OCI-LY7 (cell line): Measurements from ENCODE around the gene MTARC2. TPM values are rescaled to one million over a fixed set of nuclear protein-coding genes. Genes with fewer than 3 reads are reported as not detected.

ENCODE experiments used
- BruUV-seq: library from RNA; stranded (reverse); fragments of 400-500 nt; replicated peaks from 2 replicates; lab custom pipeline; 2021; lab: Mats Ljungman, UMichigan
- CTCF ChIA-PET: fragments of 300-600 bp; sonication (Branson Sonifier 250); formaldehyde crosslinking; loops from one replicate; lab custom pipeline; 2022; ENCODE audit warnings: antibody characterized with exemption; ENCODE audit not compliant: unreplicated experiment; lab: Charles Lee
- POLR2A ChIA-PET: fragments of 300-600 bp; sonication (Branson Sonifier 250); formaldehyde crosslinking; loops from one replicate; lab custom pipeline; 2022; ENCODE audit warnings: antibody characterized with exemption; lab: Charles Lee
- DNase-seq: peaks from one replicate; pipeline ENCODE4 v3.0.0-alpha.2; 2015; ENCODE audit warnings: low spot score
- H2AFZ ChIP-seq: fragments of 200-600 bp; sonication (generic), shearing (Covaris generic); 2 replicates; pipeline ENCODE4 v1.6.1; 2014; ENCODE audit warnings: mild to moderate bottlenecking, antibody characterized with exemption, low read length, moderate library complexity
- H3K27ac ChIP-seq: fragments of 200-600 bp; sonication (generic); 2 replicates; pipeline ENCODE4 v1.5.1; 2014; ENCODE audit warnings: mixed run types, low read depth, mild to moderate bottlenecking, moderate library complexity, low read length, inconsistent platforms; ENCODE audit not compliant: poor library complexity, severe bottlenecking
- H3K36me3 ChIP-seq: fragments of 200-600 bp; sonication (generic); 2 replicates; pipeline ENCODE4 v1.6.1; 2014; ENCODE audit warnings: mild to moderate bottlenecking, antibody characterized with exemption, low read length, moderate library complexity, mixed read lengths; ENCODE audit not compliant: insufficient read depth
- H3K4me1 ChIP-seq: fragments of 200-600 bp; sonication (generic); 2 replicates; pipeline ENCODE4 v1.5.1; 2014; ENCODE audit warnings: mild to moderate bottlenecking, low read length; ENCODE audit not compliant: insufficient read depth, poor library complexity, severe bottlenecking
- H3K4me2 ChIP-seq: fragments of 200-600 bp; sonication (generic); 2 replicates; pipeline ENCODE4 v1.6.1; 2014; ENCODE audit warnings: mild to moderate bottlenecking, low read length
- H3K4me3 ChIP-seq: fragments of 200-600 bp; sonication (generic); 2 replicates; pipeline ENCODE4 v1.5.1; 2014; ENCODE audit warnings: mild to moderate bottlenecking, low read depth, low read length; ENCODE audit not compliant: poor library complexity, severe bottlenecking
- H3K79me2 ChIP-seq: fragments of 200-600 bp; sonication (generic); 2 replicates; pipeline ENCODE4 v1.6.1; 2016; ENCODE audit warnings: low read depth, mild to moderate bottlenecking, low read length, moderate library complexity, mixed read lengths; ENCODE audit not compliant: insufficient read depth
- H3K9me2 ChIP-seq: fragments of 200-600 bp; sonication (generic); 2 replicates; pipeline ENCODE4 v1.6.1; 2016; ENCODE audit warnings: mild to moderate bottlenecking, low read length, mixed read lengths; ENCODE audit not compliant: insufficient read depth
- H3K9me3 ChIP-seq: fragments of 200-600 bp; sonication (generic); 2 replicates; pipeline ENCODE4 v1.6.1; 2014; ENCODE audit warnings: mild to moderate bottlenecking, mixed run types, low read length, mixed read lengths
- H4K20me1 ChIP-seq: fragments of 200-600 bp; sonication (generic); 2 replicates; pipeline ENCODE4 v1.6.1; 2014; ENCODE audit warnings: mild to moderate bottlenecking, antibody characterized with exemption, low read length, moderate library complexity, mixed read lengths; ENCODE audit not compliant: insufficient read depth
- CTCF ChIP-seq: fragments of 200-600 bp; sonication (generic); conservative IDR thresholded peaks from 2 replicates; pipeline ENCODE4 v1.5.1; 2014; ENCODE audit warnings: mild to moderate bottlenecking, antibody characterized with exemption, low read length, moderate library complexity, mixed read lengths
- EZH2phosphoT487 ChIP-seq: fragments of 200-600 bp; sonication (generic); IDR thresholded peaks from 2 replicates; pipeline ENCODE4 v1.6.1; 2018; ENCODE audit warnings: low read depth, borderline replicate concordance, mild to moderate bottlenecking, mixed run types, antibody characterized with exemption, low read length, moderate library complexity, mixed read lengths
- intact Hi-C: fragments of 100-400 bp; cut with micrococcal nuclease; formaldehyde crosslinking; loops from one replicate; pipeline ENCODE4 v1.10.0; 2022; ENCODE audit not compliant: unreplicated experiment
- total RNA-seq, 2 experiments: library from RNA; depleted of rRNA in 1 of 2; stranded (reverse); fragments of >200 nt in 1 of 2; shearing (Covaris generic) in 1 of 2; gene quantifications; 2 replicates each; pipeline ENCODE4 v1.2.3, GENCODE V29; 2014 to 2022

MTARC2 gene
- total RNA-seq, 2 experiments from 2014 or later = not detected

GRCh38 chr1:220702733-220703270, 45.3 kb upstream of the MTARC2 start:
- intact Hi-C loops = no loop called here
- POLR2A ChIA-PET = interaction anchor here (0.6 to 1.4 kb wide), 2 partner anchors 18 to 386 kb away, joined by 3 to 4 read pairs; no protein-coding TSS in a partner anchor
- CTCF ChIA-PET = no interaction called here
- Histone ChIP-seq H3K9me3 (no peaks in the 10 kb centered on the region), H3K27ac (no peak overlapping the region), H4K20me1 (no peaks in the 10 kb centered on the region), H3K4me2 (no peak overlapping the region), H3K79me2 (no peaks in the 10 kb centered on the region), H3K4me3 (no peak overlapping the region), H3K36me3 (no peaks in the 10 kb centered on the region), H2AFZ (no peak overlapping the region), H3K9me2 (no peaks in the 10 kb centered on the region), H3K4me1 (no peaks in the 10 kb centered on the region)
- BruUV-seq = no TSS peak
- TF ChIP-seq CTCF (no peak), EZH2phosphoT487 (no peak)
- DNase-seq = no peak

GRCh38 chr1:220703305-220703704, 44.8 kb upstream of the MTARC2 start:
- no peak overlapping the region for H2AFZ ChIP-seq
- H3K79me2 ChIP-seq = no peaks in the 10 kb centered on the region
- no peaks in the 10 kb centered on the region for H3K9me3 ChIP-seq
- H3K4me2 ChIP-seq = no peak overlapping the region
- no peaks in the 10 kb centered on the region for H4K20me1 ChIP-seq
- no peak overlapping the region for H3K27ac ChIP-seq
- intact Hi-C loops = no loop called here
- no peak for TF ChIP-seq CTCF
- TF ChIP-seq EZH2phosphoT487 = no peak
- ChIA-PET CTCF (no interaction called here), POLR2A (interaction anchor here (0.6 to 1.4 kb wide), 3 partner anchors 18 to 1758 kb away, joined by 3 to 4 read pairs (median 4); no protein-coding TSS in a partner anchor)
- no TSS peak for BruUV-seq
- DNase-seq = no peak
- no peaks in the 10 kb centered on the region for H3K36me3 ChIP-seq
- H3K4me3 ChIP-seq = no peak overlapping the region
- H3K4me1 ChIP-seq = no peaks in the 10 kb centered on the region
- no peaks in the 10 kb centered on the region for H3K9me2 ChIP-seq

- no peak overlapping the region for H3K4me3 ChIP-seq
- POLR2A ChIA-PET = no interaction called here
- CTCF ChIA-PET = no interaction called here
- no peaks in the 10 kb centered on the region for H3K9me3 ChIP-seq
- DNase-seq = no peak
- no peak overlapping the region for H3K27ac ChIP-seq
- no peaks in the 10 kb centered on the region for H3K79me2 ChIP-seq
- H4K20me1 ChIP-seq = no peaks in the 10 kb centered on the region
- H3K36me3 ChIP-seq = no peaks in the 10 kb centered on the region
- intact Hi-C loops = no loop called here
- BruUV-seq = no TSS peak
- no peak overlapping the region for H2AFZ ChIP-seq
- no peak for TF ChIP-seq EZH2phosphoT487
- TF ChIP-seq CTCF = no peak
- H3K9me2 ChIP-seq = no peaks in the 10 kb centered on the region
- no peaks in the 10 kb centered on the region for H3K4me1 ChIP-seq
- no peak overlapping the region for H3K4me2 ChIP-seq
Measured at GRCh38 chr1:220705782-220706181, 42.3 kb upstream of the MTARC2 start.
